B cell (primary cell): Measurements from ENCODE around the gene RELB. TPM values are rescaled to one million over a fixed set of nuclear protein-coding genes. Genes with fewer than 3 reads are reported as not detected.

Experiments
- ATAC-seq: fragments of 200-7000 bp; cut with Tn5 transposase; one replicate; pipeline ENCODE4 v1.10.0; 2021; ENCODE audit warnings: low read depth, mild to moderate bottlenecking, moderate number of reproducible peaks, moderate library complexity
- CTCF ChIA-PET: fragments of 350-600 bp; sonication (Branson Sonifier 250); formaldehyde crosslinking; loops from one replicate; lab custom pipeline; 2021; ENCODE audit warnings: antibody characterized with exemption, inconsistent platforms; lab: Charles Lee
- POLR2A ChIA-PET: fragments of 350-600 bp; sonication (Branson Sonifier 250); formaldehyde crosslinking; loops from one replicate; lab custom pipeline; 2021; ENCODE audit warnings: antibody characterized with exemption; lab: Charles Lee
- DNase-seq: peaks from one replicate; pipeline ENCODE4 v3.0.0; 2013
- H2AFZ ChIP-seq: 2 replicates; pipeline ENCODE4 v1.6.1; 2012; ENCODE audit warnings: mild to moderate bottlenecking, low read depth, low read length; ENCODE audit not compliant: insufficient read depth, poor library complexity, severe bottlenecking
- H3K27ac ChIP-seq, 2 donors: 1 replicate in 1 of 2; 2 replicates in 1 of 2; pipeline ENCODE4 v1.5.1; 2012 to 2013; ENCODE audit warnings: low read length in 2 of 2, mild to moderate bottlenecking in 2 of 2, moderate library complexity in 1 of 2
- H3K27me3 ChIP-seq, 4 experiments: fragments of 200-600 bp in 1 of 4; sonication (generic) in 1 of 4; replicated peaks in 1 of 4; 1 replicate in 2 of 4; 2 replicates in 2 of 4; pipeline versions ENCODE4 v1.6.1 to v1.7.0; 2013 to 2016; ENCODE audit warnings: low read length in 3 of 4, mild to moderate bottlenecking in 2 of 4, mixed read lengths in 1 of 4, moderate library complexity in 1 of 4; ENCODE audit not compliant: insufficient read depth in 4 of 4, control insufficient read depth in 3 of 4; ENCODE audit errors: control extremely low read depth in 1 of 4
- H3K36me3 ChIP-seq, 2 experiments: replicated peaks in 1 of 2; 1 replicate in 1 of 2; 2 replicates in 1 of 2; pipeline versions ENCODE4 v1.6.1 to v1.7.1; 2013; ENCODE audit warnings: low read length in 1 of 2; ENCODE audit not compliant: insufficient read depth in 2 of 2, control insufficient read depth in 1 of 2; ENCODE audit errors: control extremely low read depth in 1 of 2, extremely low read depth in 1 of 2
- H3K4me1 ChIP-seq, 2 donors: fragments of 200-600 bp in 1 of 2; sonication (generic) in 1 of 2; 1 replicate in 1 of 2; 2 replicates in 1 of 2; pipeline versions ENCODE4 v1.5.1 to v1.6.1; 2013 to 2017; ENCODE audit warnings: low read length in 2 of 2; ENCODE audit not compliant: control insufficient read depth in 2 of 2, insufficient read depth in 2 of 2
- H3K4me2 ChIP-seq: replicated peaks from 2 replicates; pipeline ENCODE3; 2012; ENCODE audit warnings: mild to moderate bottlenecking, low read depth, low read length; ENCODE audit not compliant: poor library complexity, severe bottlenecking
- H3K4me3 ChIP-seq, 5 experiments: fragments of 200-600 bp in 1 of 5; sonication (generic) in 1 of 5; 1 replicate in 3 of 5; 2 replicates in 2 of 5; pipeline versions ENCODE4 v1.5.1 to v1.7.0; 2011 to 2016; ENCODE audit warnings: low read length in 4 of 5, mild to moderate bottlenecking in 4 of 5, low read depth in 2 of 5, control low read depth in 1 of 5, moderate library complexity in 1 of 5; ENCODE audit not compliant: insufficient read depth in 1 of 5; ENCODE audit errors: control extremely low read depth in 1 of 5, extremely low read depth in 1 of 5
- H3K79me2 ChIP-seq: fragments of 200-600 bp; sonication (generic); one replicate; pipeline ENCODE4 v1.6.0; 2016; ENCODE audit warnings: low read length; ENCODE audit not compliant: control insufficient read depth, insufficient read depth
- H3K9ac ChIP-seq: fragments of 200-600 bp; sonication (generic); 2 replicates; pipeline ENCODE4 v1.6.1; 2017; ENCODE audit warnings: mild to moderate bottlenecking, low read length, moderate library complexity
- H3K9me3 ChIP-seq, 3 donors: one replicate each; pipeline versions ENCODE4 v1.6.1 to v1.7.1; 2013; ENCODE audit warnings: low read length in 2 of 3; ENCODE audit not compliant: control insufficient read depth in 2 of 3, insufficient read depth in 1 of 3; ENCODE audit errors: control extremely low read depth in 1 of 3
- H4K20me1 ChIP-seq: 2 replicates; pipeline ENCODE4 v1.6.0; 2012; ENCODE audit warnings: mild to moderate bottlenecking, low read length; ENCODE audit not compliant: insufficient read depth, control insufficient read depth, poor library complexity, severe bottlenecking
- H3K27ac Mint-ChIP-seq: one replicate; pipeline ENCODE4 v1.8.0; 2021; ENCODE audit warnings: mixed read lengths
- H3K27me3 Mint-ChIP-seq: one replicate; pipeline ENCODE4 v1.8.0; 2021; ENCODE audit warnings: mixed read lengths
- H3K4me1 Mint-ChIP-seq: one replicate; pipeline ENCODE4 v1.8.0; 2021; ENCODE audit warnings: mixed read lengths
- H3K4me3 Mint-ChIP-seq: one replicate; pipeline ENCODE4 v1.8.0; 2021; ENCODE audit warnings: mixed read lengths
- H3K9me3 Mint-ChIP-seq: one replicate; pipeline ENCODE4 v1.8.0; 2022; ENCODE audit warnings: mixed read lengths; ENCODE audit not compliant: insufficient read depth
- EZH2 ChIP-seq: IDR thresholded peaks from 2 replicates; pipeline ENCODE4 v1.6.1; 2012; ENCODE audit warnings: borderline replicate concordance, low read depth, mild to moderate bottlenecking, moderate library complexity, low read length; ENCODE audit not compliant: insufficient read depth, poor library complexity, severe bottlenecking
- WGBS: methylation state at CpG from one replicate; pipeline ENCODE4 v1.1.5; 2013; ENCODE audit warnings: missing lambda C conversion rate; ENCODE audit not compliant: insufficient coverage; 5-methylcytosine and 5-hydroxymethylcytosine counted together
- intact Hi-C: fragments of 100-400 bp; cut with micrococcal nuclease; formaldehyde crosslinking; loops from one replicate; pipeline ENCODE4 v1.10.0; 2022
- polyA plus RNA-seq: library from polyadenylated mRNA; depleted of rRNA; stranded (reverse); fragments of >200 nt; gene quantifications from 2 replicates; pipeline ENCODE4 v1.2.3, GENCODE V29; 2012
- total RNA-seq, 2 donors: library from RNA; stranded (reverse); fragments of 120-200 nt in 1 of 2; gene quantifications; 1 replicate in 1 of 2; 2 replicates in 1 of 2; pipeline versions ENCODE4 v1.2.3 to v1.2.4, GENCODE V29; 2013 to 2022
- TF ChIP-seq, protein P1 (sequence below): fragments of 200-600 bp; IDR thresholded peaks from one replicate; pipeline ENCODE4 v1.8.0; 2022; ENCODE audit warnings: antibody characterized with exemption, mild to moderate bottlenecking

Gene RELB
- total and polyA plus RNA-seq, 2 donors (not counting 1 experiment from before 2014, with no cell fraction given), result 63.8 to 106 TPM

DNA sequence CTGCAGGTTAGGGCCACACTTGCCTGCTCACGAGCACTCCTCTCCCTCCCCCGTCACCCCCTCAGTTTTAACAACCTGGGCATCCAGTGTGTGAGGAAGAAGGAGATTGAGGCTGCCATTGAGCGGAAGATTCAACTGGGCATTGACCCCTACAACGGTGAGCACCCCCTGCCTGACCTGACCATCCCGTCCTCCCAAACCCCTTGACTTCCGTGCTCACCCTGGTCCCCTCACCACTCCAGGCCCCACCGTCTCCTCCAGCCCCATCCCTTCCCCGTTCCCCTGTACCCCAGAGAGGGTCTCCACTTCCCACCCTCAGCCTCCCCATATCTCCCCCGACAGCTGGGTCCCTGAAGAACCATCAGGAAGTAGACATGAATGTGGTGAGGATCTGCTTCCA, 24.0 kb downstream of the RELB start:
- DNase-seq (no peak), ATAC-seq (no peak)
- peaks cover 41% of the 10 kb centered on the region for H3K79me2 ChIP-seq
- WGBS, result 95% methylated on average over 4 of the region's 9 CpGs
- CTCF ChIA-PET, result interaction anchor here (2.0 kb wide), 1 partner anchor 36 kb away, joined by 4 read pairs; no protein-coding TSS in a partner anchor
- H3K4me1 Mint-ChIP-seq, result peaks cover 2% of the 10 kb centered on the region
- H3K9me3 ChIP-seq, result no peaks in the 10 kb centered on the region
- H3K9me3 Mint-ChIP-seq, result no peaks in the 10 kb centered on the region
- H3K4me3 ChIP-seq, result no peak overlapping the region
- H3K4me1 ChIP-seq, result no peaks in the 10 kb centered on the region
- no peaks in the 10 kb centered on the region for H3K27me3 Mint-ChIP-seq
- TF ChIP-seq EZH2, result no peak
- TF ChIP-seq, protein P1, sequence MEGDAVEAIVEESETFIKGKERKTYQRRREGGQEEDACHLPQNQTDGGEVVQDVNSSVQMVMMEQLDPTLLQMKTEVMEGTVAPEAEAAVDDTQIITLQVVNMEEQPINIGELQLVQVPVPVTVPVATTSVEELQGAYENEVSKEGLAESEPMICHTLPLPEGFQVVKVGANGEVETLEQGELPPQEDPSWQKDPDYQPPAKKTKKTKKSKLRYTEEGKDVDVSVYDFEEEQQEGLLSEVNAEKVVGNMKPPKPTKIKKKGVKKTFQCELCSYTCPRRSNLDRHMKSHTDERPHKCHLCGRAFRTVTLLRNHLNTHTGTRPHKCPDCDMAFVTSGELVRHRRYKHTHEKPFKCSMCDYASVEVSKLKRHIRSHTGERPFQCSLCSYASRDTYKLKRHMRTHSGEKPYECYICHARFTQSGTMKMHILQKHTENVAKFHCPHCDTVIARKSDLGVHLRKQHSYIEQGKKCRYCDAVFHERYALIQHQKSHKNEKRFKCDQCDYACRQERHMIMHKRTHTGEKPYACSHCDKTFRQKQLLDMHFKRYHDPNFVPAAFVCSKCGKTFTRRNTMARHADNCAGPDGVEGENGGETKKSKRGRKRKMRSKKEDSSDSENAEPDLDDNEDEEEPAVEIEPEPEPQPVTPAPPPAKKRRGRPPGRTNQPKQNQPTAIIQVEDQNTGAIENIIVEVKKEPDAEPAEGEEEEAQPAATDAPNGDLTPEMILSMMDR, result no peak
- H3K27ac ChIP-seq, result no peak overlapping the region
- H3K27ac Mint-ChIP-seq, result no peak overlapping the region
- POLR2A ChIA-PET, result no interaction called here
- no peaks in the 10 kb centered on the region for H4K20me1 ChIP-seq
- intact Hi-C loops, result no loop called here
- no peak overlapping the region for H3K4me3 Mint-ChIP-seq
- H3K27me3 ChIP-seq, result no peaks in the 10 kb centered on the region
- peaks cover 8 to 54% of the 10 kb centered on the region in 2 experiments for H3K36me3 ChIP-seq
- H3K4me2 ChIP-seq, result no peak overlapping the region
- no peak overlapping the region for H3K9ac ChIP-seq
- H2AFZ ChIP-seq, result no peak overlapping the region

DNA sequence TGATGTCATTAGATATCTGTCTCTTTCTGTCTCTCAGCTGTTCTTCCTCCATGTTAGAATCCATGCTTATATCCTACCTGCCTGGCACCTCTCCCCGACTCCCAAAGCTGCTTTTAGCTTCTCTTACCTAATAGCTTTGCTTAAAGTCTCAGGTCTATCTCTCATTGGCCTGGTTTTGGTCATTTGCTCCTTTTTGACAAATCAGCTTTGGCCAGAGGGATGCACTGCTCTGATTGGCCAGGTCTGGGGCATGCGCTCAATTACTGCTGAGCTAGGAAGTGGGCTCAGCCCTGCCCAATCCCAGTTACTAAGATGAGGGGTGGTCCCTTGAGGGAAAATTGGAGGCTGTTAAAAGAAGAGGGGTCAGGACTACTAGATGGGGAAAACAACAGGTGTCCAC, 26.1 kb downstream of the RELB start:
- no peaks in the 10 kb centered on the region for H3K9me3 ChIP-seq
- no peak for TF ChIP-seq EZH2
- TF ChIP-seq, protein P1, result no peak
- no peak overlapping the region for H3K27ac ChIP-seq
- H3K4me1 ChIP-seq, result no peaks in the 10 kb centered on the region
- 100% methylated on average over 2 of the region's 2 CpGs for WGBS
- ATAC-seq, result no peak
- no peaks in the 10 kb centered on the region for H4K20me1 ChIP-seq
- H3K9me3 Mint-ChIP-seq, result no peaks in the 10 kb centered on the region
- peaks cover 11 to 60% of the 10 kb centered on the region in 2 experiments for H3K36me3 ChIP-seq
- H3K4me3 ChIP-seq, result no peak overlapping the region
- no peak for DNase-seq
- no peak overlapping the region for H3K9ac ChIP-seq
- POLR2A ChIA-PET, result no interaction called here
- no peaks in the 10 kb centered on the region for H3K27me3 Mint-ChIP-seq
- no peak overlapping the region for H3K4me3 Mint-ChIP-seq
- no peak overlapping the region for H3K4me2 ChIP-seq
- peaks cover 31% of the 10 kb centered on the region for H3K79me2 ChIP-seq
- no peak overlapping the region for H3K27ac Mint-ChIP-seq
- peaks cover 2% of the 10 kb centered on the region for H3K4me1 Mint-ChIP-seq
- no peaks in the 10 kb centered on the region for H3K27me3 ChIP-seq
- intact Hi-C loops, result no loop called here
- CTCF ChIA-PET, result interaction anchor here (1.0 to 4.0 kb wide), 4 partner anchors 8 to 39 kb away, joined by 4 to 14 read pairs (median 5); no protein-coding TSS in a partner anchor
- H2AFZ ChIP-seq, result no peak overlapping the region
